ENCODE measurements around the gene GLRB.
"Not testable (repeated sequence)": the region's sequence is repeated elsewhere in the genome, so short reads cannot be mapped to it uniquely, and the experiment has no call there.

GLRB gene

GRCh38 chr4:157075811-157076577 is at the start of gene GLRB:
TSS of gene GLRB (plus strand) at chr4:157076150. CDS start at chr4:157078025, 1,875 bp downstream.
- ATAC-seq: no peak
- H3K4me1 Mint-ChIP-seq: no peaks in the 10 kb centered on the region

GRCh38 chr4:157035471-157035870 is 40.5 kb upstream of the GLRB start:
- no peak overlapping the region for H3K4me3 Mint-ChIP-seq
- H3K36me3 Mint-ChIP-seq: no peaks in the 10 kb centered on the region
- DNase-seq (ENCODE audit: low spot score in 2 of 2): no peak
- H3K4me1 Mint-ChIP-seq: no peaks in the 10 kb centered on the region
- H3K27ac Mint-ChIP-seq: no peak overlapping the region
- peaks cover 8% of the 10 kb centered on the region for H3K9me3 Mint-ChIP-seq
- ATAC-seq: no peak

More at GRCh38 chr4:157075811-157076577, at the start of gene GLRB:
- no peak for DNase-seq (ENCODE audit: low spot score in 2 of 2)
- H3K4me3 Mint-ChIP-seq: no peak within 1 kb of the TSS
- peaks cover 10% of the 10 kb centered on the region for H3K9me3 Mint-ChIP-seq
- H3K27ac Mint-ChIP-seq: no peak within 1 kb of the TSS
- no peaks in the 10 kb centered on the region for H3K36me3 Mint-ChIP-seq

- Mint-ChIP-seq H3K4me3 (no peak overlapping the region), H3K27ac (no peak overlapping the region), H3K4me1 (no peaks in the 10 kb centered on the region), H3K9me3 (peaks cover 7% of the 10 kb centered on the region), H3K36me3 (no peaks in the 10 kb centered on the region)
- no peak for DNase-seq (ENCODE audit: low spot score in 2 of 2)
- ATAC-seq: no peak
Observed at GRCh38 chr4:157040405-157040804, 35.5 kb upstream of the GLRB start.

GRCh38 chr4:157043131-157043530 is 32.8 kb upstream of the GLRB start:
- peaks cover 2% of the 10 kb centered on the region for H3K9me3 Mint-ChIP-seq
- H3K27ac Mint-ChIP-seq: no peak overlapping the region
- no peak overlapping the region for H3K4me3 Mint-ChIP-seq
- H3K36me3 Mint-ChIP-seq: no peaks in the 10 kb centered on the region
- no peak for ATAC-seq
- DNase-seq (ENCODE audit: low spot score in 2 of 2): no peak
- H3K4me1 Mint-ChIP-seq: no peaks in the 10 kb centered on the region

- H3K4me1 Mint-ChIP-seq: no peaks in the 10 kb centered on the region
- H3K9me3 Mint-ChIP-seq: peaks cover 7% of the 10 kb centered on the region
- ATAC-seq: no peak
- H3K4me3 Mint-ChIP-seq: no peak overlapping the region
- no peak for DNase-seq (ENCODE audit: low spot score in 2 of 2)
- H3K27ac Mint-ChIP-seq: no peak overlapping the region
- no peaks in the 10 kb centered on the region for H3K36me3 Mint-ChIP-seq
Observed at GRCh38 chr4:157045507-157046127, 30.3 kb upstream of the GLRB start.

- no peak overlapping the region for H3K27ac Mint-ChIP-seq
- no peaks in the 10 kb centered on the region for H3K36me3 Mint-ChIP-seq
- no peaks in the 10 kb centered on the region for H3K4me1 Mint-ChIP-seq
- DNase-seq (ENCODE audit: low spot score in 2 of 2): no peak
- peaks cover 10% of the 10 kb centered on the region for H3K9me3 Mint-ChIP-seq
- ATAC-seq: no peak
- no peak overlapping the region for H3K4me3 Mint-ChIP-seq
Observed at GRCh38 chr4:157048248-157048647, 27.7 kb upstream of the GLRB start.

- no peaks in the 10 kb centered on the region for H3K36me3 Mint-ChIP-seq
- DNase-seq (ENCODE audit: low spot score in 2 of 2) (no peak), ATAC-seq (no peak)
- H3K4me3 Mint-ChIP-seq: no peak overlapping the region
- peaks cover 10% of the 10 kb centered on the region for H3K9me3 Mint-ChIP-seq
- H3K4me1 Mint-ChIP-seq: no peaks in the 10 kb centered on the region
- no peak overlapping the region for H3K27ac Mint-ChIP-seq
Observed at GRCh38 chr4:157050561-157050960, 25.4 kb upstream of the GLRB start.

GRCh38 chr4:157052429-157053040 is 23.4 kb upstream of the GLRB start:
- no peak for ATAC-seq

GRCh38 chr4:157057218-157057617 is 18.7 kb upstream of the GLRB start:
- DNase-seq (ENCODE audit: low spot score in 2 of 2) (no peak), ATAC-seq (no peak)
- H3K4me1 Mint-ChIP-seq: no peaks in the 10 kb centered on the region
- H3K36me3 Mint-ChIP-seq: no peaks in the 10 kb centered on the region
- no peak overlapping the region for H3K27ac Mint-ChIP-seq
- no peak overlapping the region for H3K4me3 Mint-ChIP-seq
- peaks cover 11% of the 10 kb centered on the region for H3K9me3 Mint-ChIP-seq

More at GRCh38 chr4:157052429-157053040, 23.4 kb upstream of the GLRB start:
- H3K9me3 Mint-ChIP-seq: peaks cover 13% of the 10 kb centered on the region
- H3K4me3 Mint-ChIP-seq: no peak overlapping the region
- no peak overlapping the region for H3K27ac Mint-ChIP-seq
- no peaks in the 10 kb centered on the region for H3K36me3 Mint-ChIP-seq
- H3K4me1 Mint-ChIP-seq: no peaks in the 10 kb centered on the region
- no peak for DNase-seq (ENCODE audit: low spot score in 2 of 2)

GRCh38 chr4:157058899-157059298 is 17.1 kb upstream of the GLRB start:
- not testable (repeated sequence) for DNase-seq (ENCODE audit: low spot score in 2 of 2); H3K36me3 Mint-ChIP-seq; H3K27ac Mint-ChIP-seq; H3K4me3 Mint-ChIP-seq; ATAC-seq; H3K4me1 Mint-ChIP-seq
- H3K9me3 Mint-ChIP-seq: peaks cover 15% of the 10 kb centered on the region

GRCh38 chr4:157072002-157072401 is 3.9 kb upstream of the GLRB start:
- Mint-ChIP-seq H3K4me3 (no peak overlapping the region), H3K4me1 (no peaks in the 10 kb centered on the region), H3K36me3 (no peaks in the 10 kb centered on the region), H3K27ac (no peak overlapping the region), H3K9me3 (peaks cover 10% of the 10 kb centered on the region)
- DNase-seq (ENCODE audit: low spot score in 2 of 2) (no peak), ATAC-seq (no peak)

GRCh38 chr4:157075401-157075800 is 549 bp upstream of the GLRB start:
- Mint-ChIP-seq H3K4me1 (no peaks in the 10 kb centered on the region), H3K9me3 (peaks cover 10% of the 10 kb centered on the region), H3K4me3 (no peak overlapping the region), H3K36me3 (no peaks in the 10 kb centered on the region), H3K27ac (no peak overlapping the region)
- DNase-seq (ENCODE audit: low spot score in 2 of 2) (no peak), ATAC-seq (no peak)

GRCh38 chr4:157076578-157076947 is 613 bp downstream of the GLRB start:
- H3K4me3 Mint-ChIP-seq: no peak overlapping the region
- DNase-seq (ENCODE audit: low spot score in 2 of 2) (no peak), ATAC-seq (no peak)
- no peaks in the 10 kb centered on the region for H3K4me1 Mint-ChIP-seq
- H3K27ac Mint-ChIP-seq: no peak overlapping the region
- H3K36me3 Mint-ChIP-seq: no peaks in the 10 kb centered on the region
- peaks cover 10% of the 10 kb centered on the region for H3K9me3 Mint-ChIP-seq

GRCh38 chr4:157079441-157079840 is 3.5 kb downstream of the GLRB start:
- Mint-ChIP-seq H3K27ac (no peak overlapping the region), H3K9me3 (peaks cover 2% of the 10 kb centered on the region), H3K4me1 (no peaks in the 10 kb centered on the region), H3K4me3 (no peak overlapping the region), H3K36me3 (no peaks in the 10 kb centered on the region)
- ATAC-seq (no peak), DNase-seq (ENCODE audit: low spot score in 2 of 2) (no peak)

- Mint-ChIP-seq H3K9me3 (peaks cover 7% of the 10 kb centered on the region), H3K4me3 (no peak overlapping the region), H3K27ac (no peak overlapping the region), H3K36me3 (no peaks in the 10 kb centered on the region), H3K4me1 (no peaks in the 10 kb centered on the region)
- DNase-seq (ENCODE audit: low spot score in 2 of 2) (no peak), ATAC-seq (no peak)
Observed at GRCh38 chr4:157080605-157081004, 4.7 kb downstream of the GLRB start.

- H3K4me3 Mint-ChIP-seq: no peak overlapping the region
- H3K36me3 Mint-ChIP-seq: no peaks in the 10 kb centered on the region
- H3K4me1 Mint-ChIP-seq: no peaks in the 10 kb centered on the region
- DNase-seq (ENCODE audit: low spot score in 2 of 2): no peak
- no peak for ATAC-seq
- H3K9me3 Mint-ChIP-seq: peaks cover 12% of the 10 kb centered on the region
- H3K27ac Mint-ChIP-seq: no peak overlapping the region
Observed at GRCh38 chr4:157095716-157096115, 19.8 kb downstream of the GLRB start.
